HG02678 (cell line): Measurements from ENCODE around the gene AQP11.
"Not testable (repeated sequence)": the region's sequence is repeated elsewhere in the genome, so short reads cannot be mapped to it uniquely, and the experiment has no call there.

ENCODE experiments used
- ATAC-seq: cut with Tn5 transposase; IDR thresholded peaks from one replicate; pipeline ENCODE4 v1.9.1; 2021; ENCODE audit warnings: mild to moderate bottlenecking, moderate library complexity; ENCODE audit not compliant: unreplicated experiment

Gene AQP11

GRCh38 chr11:77589521-77590193 lies at the start of gene AQP11:
TSS of gene AQP11 (plus strand) at chr11:77589953. CDS start at chr11:77589993, 40 bp downstream.
- peak; percentile 86 for ATAC-seq

- ATAC-seq, result no peak
Measured at GRCh38 chr11:77542296-77542695, 47.5 kb upstream of the AQP11 start.

- no peak for ATAC-seq
Measured at GRCh38 chr11:77547047-77547836, 42.5 kb upstream of the AQP11 start.

- no peak for ATAC-seq
Measured at GRCh38 chr11:77547863-77548551, 41.7 kb upstream of the AQP11 start.

GRCh38 chr11:77548552-77549445 lies 41.0 kb upstream of the AQP11 start:
- ATAC-seq, result no peak

- not testable (repeated sequence) for ATAC-seq
Measured at GRCh38 chr11:77551426-77551825, 38.3 kb upstream of the AQP11 start.

GRCh38 chr11:77557553-77557952 lies 32.2 kb upstream of the AQP11 start:
- ATAC-seq, result no peak

- no peak for ATAC-seq
Measured at GRCh38 chr11:77558380-77558779, 31.4 kb upstream of the AQP11 start.

GRCh38 chr11:77559686-77560401 lies 29.9 kb upstream of the AQP11 start:
- no peak for ATAC-seq

- no peak for ATAC-seq
Measured at GRCh38 chr11:77560605-77561004, 29.1 kb upstream of the AQP11 start.

GRCh38 chr11:77561257-77561656 lies 28.5 kb upstream of the AQP11 start:
- no peak for ATAC-seq

GRCh38 chr11:77568306-77568705 lies 21.4 kb upstream of the AQP11 start:
- ATAC-seq, result no peak

GRCh38 chr11:77568916-77569675 lies 20.7 kb upstream of the AQP11 start:
- ATAC-seq, result no peak

GRCh38 chr11:77569676-77570070 lies 20.1 kb upstream of the AQP11 start:
- ATAC-seq, result no peak

- not testable (repeated sequence) for ATAC-seq
Measured at GRCh38 chr11:77570896-77571295, 18.9 kb upstream of the AQP11 start.

- ATAC-seq, result not testable (repeated sequence)
Measured at GRCh38 chr11:77575428-77575827, 14.3 kb upstream of the AQP11 start.

- ATAC-seq, result no peak
Measured at GRCh38 chr11:77580712-77581337, 8.9 kb upstream of the AQP11 start.

GRCh38 chr11:77589181-77589520 lies 602 bp upstream of the AQP11 start:
- no peak for ATAC-seq

GRCh38 chr11:77590194-77590782 lies 535 bp downstream of the AQP11 start:
- no peak for ATAC-seq
